Neural crest cell (in vitro differentiated cells): ENCODE data around the gene DCANP1. TPM values are rescaled to one million over a fixed set of nuclear protein-coding genes. Genes with fewer than 3 reads are reported as not detected.
"Not testable (repeated sequence)": the region's sequence is repeated elsewhere in the genome, so short reads cannot be mapped to it uniquely, and the experiment has no call there.

ENCODE experiments used
- DNase-seq: peaks from one replicate; pipeline ENCODE4 v3.0.0; 2021; ENCODE audit warnings: low read depth, mixed read lengths, low spot score
- H3K27ac Mint-ChIP-seq: one replicate; pipeline ENCODE4 v1.8.0; 2021; ENCODE audit warnings: mild to moderate bottlenecking, mixed read lengths; ENCODE audit not compliant: unreplicated experiment
- H3K27me3 Mint-ChIP-seq: 2 replicates; pipeline ENCODE4 v1.8.0; 2021; ENCODE audit warnings: low read depth, mild to moderate bottlenecking, mixed read lengths
- H3K36me3 Mint-ChIP-seq: 2 replicates; pipeline ENCODE4 v1.8.0; 2021; ENCODE audit warnings: low read depth, mild to moderate bottlenecking, mixed read lengths
- H3K4me1 Mint-ChIP-seq: 2 replicates; pipeline ENCODE4 v1.8.0; 2021; ENCODE audit warnings: mixed read lengths
- H3K4me3 Mint-ChIP-seq: one replicate; pipeline ENCODE4 v1.8.0; 2021; ENCODE audit warnings: mild to moderate bottlenecking, mixed read lengths
- H3K9me3 Mint-ChIP-seq: 2 replicates; pipeline ENCODE4 v1.8.0; 2021; ENCODE audit warnings: mixed read lengths
- long read RNA-seq: library from polyadenylated mRNA; unstranded; transcript quantifications from one replicate; pipeline ENCODE4 v2.0.0, GENCODE V29; 2020
- total RNA-seq: library from RNA; stranded (reverse); gene quantifications from 2 replicates; pipeline ENCODE4 v1.2.1, GENCODE V29; 2021
- TF ChIP-seq, protein P1 (sequence below): fragments of 200-600 bp; sonication (generic); conservative IDR thresholded peaks from 2 replicates; pipeline ENCODE4 v1.5.0; 2021; ENCODE audit warnings: antibody characterized with exemption, mild to moderate bottlenecking

DCANP1 gene, protein sequence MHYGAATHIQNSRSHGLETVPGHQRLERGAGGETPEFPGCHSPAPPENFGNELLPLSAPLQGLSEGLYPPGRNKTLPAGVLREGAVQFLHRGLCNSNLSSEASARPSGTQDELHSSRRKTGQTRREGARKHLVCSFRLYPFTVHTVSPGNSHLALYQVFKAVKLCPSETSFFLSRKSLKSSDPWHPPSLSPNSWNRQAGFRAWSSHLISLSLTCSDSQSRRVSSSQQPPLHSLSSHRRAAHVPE
- not detected in 2 replicates for total RNA-seq
- long read RNA-seq: 0 reads

DNA sequence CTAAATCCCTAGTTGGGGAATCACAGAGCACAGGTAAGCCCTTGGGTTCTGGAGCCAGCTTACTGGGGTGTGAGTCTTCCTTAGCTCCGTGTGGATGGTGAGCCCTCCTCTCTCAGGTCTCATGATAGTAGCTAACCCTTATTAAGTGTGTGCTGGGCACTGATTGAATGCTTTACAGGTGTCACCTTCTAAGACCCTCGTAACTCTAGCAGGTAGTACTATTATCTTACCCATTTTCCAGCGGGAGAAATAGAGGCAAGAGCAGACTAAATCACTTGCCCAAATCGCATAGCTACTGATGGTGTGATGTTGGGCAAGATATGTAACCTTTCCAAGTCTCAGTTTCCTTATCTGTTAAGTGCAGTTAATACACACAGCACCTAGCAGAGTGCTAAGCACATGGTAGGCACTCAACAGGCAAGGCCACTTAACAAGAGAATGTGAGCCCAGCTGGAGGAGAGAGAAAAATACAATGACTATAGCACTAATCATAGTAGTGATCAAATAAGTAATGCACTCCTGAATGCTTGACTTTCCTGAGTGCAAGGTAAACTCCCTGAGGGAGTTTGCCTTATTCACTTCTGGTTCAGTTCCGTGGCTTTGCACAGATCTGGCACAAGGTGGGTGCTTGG lies at the start of gene DCANP1:
Gene DCANP1 (minus strand): TSS at position 51 of the 632 bp plus-strand sequence. CDS start 240 bp downstream, outside the sequence.
- peaks cover 11% of the 10 kb centered on the region for H3K4me1 Mint-ChIP-seq
- peaks cover 1% of the 10 kb centered on the region for H3K27me3 Mint-ChIP-seq
- no peak within 1 kb of the TSS for H3K27ac Mint-ChIP-seq
- TF ChIP-seq, protein P1, sequence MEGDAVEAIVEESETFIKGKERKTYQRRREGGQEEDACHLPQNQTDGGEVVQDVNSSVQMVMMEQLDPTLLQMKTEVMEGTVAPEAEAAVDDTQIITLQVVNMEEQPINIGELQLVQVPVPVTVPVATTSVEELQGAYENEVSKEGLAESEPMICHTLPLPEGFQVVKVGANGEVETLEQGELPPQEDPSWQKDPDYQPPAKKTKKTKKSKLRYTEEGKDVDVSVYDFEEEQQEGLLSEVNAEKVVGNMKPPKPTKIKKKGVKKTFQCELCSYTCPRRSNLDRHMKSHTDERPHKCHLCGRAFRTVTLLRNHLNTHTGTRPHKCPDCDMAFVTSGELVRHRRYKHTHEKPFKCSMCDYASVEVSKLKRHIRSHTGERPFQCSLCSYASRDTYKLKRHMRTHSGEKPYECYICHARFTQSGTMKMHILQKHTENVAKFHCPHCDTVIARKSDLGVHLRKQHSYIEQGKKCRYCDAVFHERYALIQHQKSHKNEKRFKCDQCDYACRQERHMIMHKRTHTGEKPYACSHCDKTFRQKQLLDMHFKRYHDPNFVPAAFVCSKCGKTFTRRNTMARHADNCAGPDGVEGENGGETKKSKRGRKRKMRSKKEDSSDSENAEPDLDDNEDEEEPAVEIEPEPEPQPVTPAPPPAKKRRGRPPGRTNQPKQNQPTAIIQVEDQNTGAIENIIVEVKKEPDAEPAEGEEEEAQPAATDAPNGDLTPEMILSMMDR: no peak
- H3K4me3 Mint-ChIP-seq: no peak within 1 kb of the TSS
- no peaks in the 10 kb centered on the region for H3K36me3 Mint-ChIP-seq
- peaks cover 2% of the 10 kb centered on the region for H3K9me3 Mint-ChIP-seq
- DNase-seq: no peak

DNA sequence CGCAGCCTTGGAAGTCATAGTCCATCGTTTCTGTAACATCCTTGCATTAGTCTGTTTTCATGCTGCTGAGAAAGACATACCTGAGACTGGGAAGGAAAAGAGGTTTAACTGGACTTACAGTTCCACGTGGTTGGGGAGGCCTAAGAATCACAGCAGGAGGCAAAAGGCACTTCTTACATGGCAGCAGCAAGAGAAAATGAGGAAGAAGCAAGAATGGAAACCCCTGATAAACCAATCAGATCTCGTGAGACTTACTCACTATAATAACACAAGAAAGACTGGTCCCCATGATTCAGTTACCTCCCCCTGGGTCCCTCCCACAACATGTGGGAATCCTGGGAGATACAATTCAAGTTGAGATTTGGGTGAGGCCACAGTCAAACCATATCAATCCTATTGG lies 48.4 kb upstream of the DCANP1 start:
- H3K4me3 Mint-ChIP-seq, H3K36me3 Mint-ChIP-seq, H3K9me3 Mint-ChIP-seq, DNase-seq, H3K27ac Mint-ChIP-seq: not testable (repeated sequence)
- Mint-ChIP-seq H3K27me3 (peaks cover 96% of the 10 kb centered on the region), H3K4me1 (peaks cover 17% of the 10 kb centered on the region)

DNA sequence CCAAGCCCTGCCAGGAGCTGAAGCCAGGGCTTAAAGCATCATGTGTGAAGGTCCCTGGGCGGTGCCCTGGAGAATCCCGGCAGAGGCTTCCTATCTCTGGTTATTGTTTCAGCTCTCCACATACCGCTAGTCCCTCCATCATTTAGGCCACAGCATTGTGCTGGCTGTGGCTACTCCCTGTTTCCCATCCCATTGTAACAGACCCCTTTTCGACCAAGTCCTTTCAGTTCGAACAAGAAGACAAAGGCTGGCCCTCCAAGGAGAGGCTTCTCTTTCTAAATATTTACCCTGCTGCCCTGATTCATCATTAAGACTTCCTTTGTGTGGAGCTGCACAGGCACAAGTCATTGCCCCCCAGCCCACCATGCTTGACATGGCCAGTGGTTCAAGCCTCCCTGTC lies 47.0 kb upstream of the DCANP1 start:
- no peaks in the 10 kb centered on the region for H3K9me3 Mint-ChIP-seq
- TF ChIP-seq, protein P1: no peak
- peaks cover 26% of the 10 kb centered on the region for H3K4me1 Mint-ChIP-seq
- H3K27ac Mint-ChIP-seq: no peak overlapping the region
- no peaks in the 10 kb centered on the region for H3K36me3 Mint-ChIP-seq
- H3K27me3 Mint-ChIP-seq: peaks cover 99% of the 10 kb centered on the region
- no peak overlapping the region for H3K4me3 Mint-ChIP-seq
- DNase-seq: no peak

DNA sequence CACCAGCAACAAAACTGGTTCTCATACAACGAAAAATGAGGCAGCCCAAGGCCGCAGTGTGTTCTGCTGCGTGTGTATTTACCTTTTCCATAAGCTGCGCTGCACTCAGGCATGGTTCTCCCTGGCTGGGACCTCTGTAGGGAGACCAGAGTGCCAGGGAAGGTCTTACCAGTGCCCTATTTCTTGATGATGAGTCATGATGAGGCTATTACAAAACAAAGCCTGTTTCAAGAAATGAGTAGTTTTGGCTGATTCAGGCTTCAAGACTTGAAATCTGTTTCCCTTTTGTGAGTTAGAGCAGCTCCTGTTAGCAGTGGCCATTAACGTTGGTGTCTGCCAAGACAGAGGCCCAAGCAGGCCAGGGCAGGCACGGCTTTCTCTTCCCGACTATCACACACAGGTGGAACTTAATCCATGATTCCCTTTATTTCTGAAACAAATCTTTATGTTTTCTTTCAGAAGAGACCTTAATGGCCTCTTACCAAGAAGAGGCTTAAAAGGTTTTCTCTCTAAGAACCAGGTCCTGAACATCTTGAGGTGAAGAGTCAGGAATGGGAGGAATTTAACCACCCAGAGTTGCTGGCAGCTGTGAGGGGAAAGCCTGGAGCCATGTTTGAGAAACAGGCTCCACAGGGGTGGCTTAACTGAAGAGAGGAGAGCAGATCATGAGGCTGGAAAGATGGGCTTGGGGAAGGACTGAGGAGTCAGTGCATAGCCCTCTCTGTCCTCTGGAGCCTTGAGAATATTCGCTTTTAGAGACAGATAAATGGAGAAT lies 46.4 kb upstream of the DCANP1 start:
- Mint-ChIP-seq H3K4me3 (no peak overlapping the region), H3K4me1 (peaks cover 28% of the 10 kb centered on the region), H3K9me3 (no peaks in the 10 kb centered on the region), H3K27me3 (peaks cover 99% of the 10 kb centered on the region), H3K36me3 (no peaks in the 10 kb centered on the region), H3K27ac (no peak overlapping the region)
- TF ChIP-seq, protein P1: no peak
- DNase-seq: no peak

DNA sequence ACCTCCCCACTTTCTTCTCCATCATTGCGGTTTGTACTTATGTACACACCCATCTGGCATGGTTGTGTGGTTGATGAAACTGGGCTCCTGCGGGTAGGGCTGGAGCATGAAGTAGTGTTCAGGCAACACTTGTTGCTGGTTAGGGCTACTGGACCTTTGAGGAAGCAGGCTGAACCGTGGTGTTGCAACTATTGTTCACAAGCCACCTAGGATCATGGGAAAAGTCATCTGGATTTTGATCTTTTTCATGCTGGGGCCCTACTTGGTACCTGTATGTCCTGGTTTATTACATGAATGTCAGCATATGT lies 45.1 kb upstream of the DCANP1 start:
- Mint-ChIP-seq H3K9me3 (no peaks in the 10 kb centered on the region), H3K4me3 (no peak overlapping the region), H3K36me3 (no peaks in the 10 kb centered on the region), H3K4me1 (peaks cover 39% of the 10 kb centered on the region), H3K27me3 (peaks cover 99% of the 10 kb centered on the region), H3K27ac (no peak overlapping the region)
- DNase-seq: no peak
- TF ChIP-seq, protein P1: no peak
